ENCODE data around the gene ACMSD. TPM values are rescaled to one million over a fixed set of nuclear protein-coding genes. Genes with fewer than 3 reads are reported as not detected.
"Not testable (repeated sequence)": the region's sequence is repeated elsewhere in the genome, so short reads cannot be mapped to it uniquely, and the experiment has no call there.

The ACMSD gene
- total RNA-seq, 4 donors from 2014 or later = not detected

DNA sequence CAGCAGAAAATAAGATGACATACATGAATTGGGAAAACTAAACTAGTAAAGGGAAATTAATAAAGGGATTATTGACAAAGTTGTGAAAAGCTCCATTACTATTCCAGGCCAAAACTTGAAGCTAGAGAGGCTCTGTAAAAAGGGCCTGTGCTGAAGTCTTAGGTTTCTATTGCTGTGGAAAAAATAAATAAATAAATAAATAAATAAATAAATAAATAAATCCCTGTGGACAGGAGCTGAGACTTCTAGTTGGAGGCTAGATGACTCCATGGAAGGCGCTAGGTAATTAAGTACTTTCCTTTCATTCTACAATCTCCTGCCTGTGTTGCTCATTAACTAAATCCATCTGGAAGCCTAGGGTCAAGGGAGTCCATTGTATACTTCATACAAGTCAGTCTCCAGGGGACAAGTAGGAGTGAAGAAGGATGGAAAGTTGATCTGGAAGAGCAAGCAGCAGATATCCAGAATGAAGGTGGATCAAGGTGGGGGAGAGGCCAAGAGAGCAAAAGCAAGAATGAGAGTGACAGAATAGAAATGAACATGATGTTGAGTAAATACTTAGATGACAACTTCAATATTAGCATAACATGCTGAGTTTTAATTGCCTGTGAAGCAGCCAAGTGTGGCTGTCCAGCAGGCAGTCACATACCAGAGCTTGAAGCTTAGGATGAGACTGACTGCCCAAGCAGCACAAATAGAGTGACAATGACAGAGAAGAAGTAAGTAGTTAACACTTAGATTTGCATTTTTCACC, 54.0 kb downstream of the ACMSD start:
- TF ChIP-seq POLR2AphosphoS5 (IDR thresholded peaks at IDR 0.05) (no peak), POLR2A (IDR thresholded peaks at IDR 0.05) (no peak), EP300 (IDR thresholded peaks at IDR 0.05; ENCODE audit: low read depth) (no peak)
- TF ChIP-seq, protein P1, sequence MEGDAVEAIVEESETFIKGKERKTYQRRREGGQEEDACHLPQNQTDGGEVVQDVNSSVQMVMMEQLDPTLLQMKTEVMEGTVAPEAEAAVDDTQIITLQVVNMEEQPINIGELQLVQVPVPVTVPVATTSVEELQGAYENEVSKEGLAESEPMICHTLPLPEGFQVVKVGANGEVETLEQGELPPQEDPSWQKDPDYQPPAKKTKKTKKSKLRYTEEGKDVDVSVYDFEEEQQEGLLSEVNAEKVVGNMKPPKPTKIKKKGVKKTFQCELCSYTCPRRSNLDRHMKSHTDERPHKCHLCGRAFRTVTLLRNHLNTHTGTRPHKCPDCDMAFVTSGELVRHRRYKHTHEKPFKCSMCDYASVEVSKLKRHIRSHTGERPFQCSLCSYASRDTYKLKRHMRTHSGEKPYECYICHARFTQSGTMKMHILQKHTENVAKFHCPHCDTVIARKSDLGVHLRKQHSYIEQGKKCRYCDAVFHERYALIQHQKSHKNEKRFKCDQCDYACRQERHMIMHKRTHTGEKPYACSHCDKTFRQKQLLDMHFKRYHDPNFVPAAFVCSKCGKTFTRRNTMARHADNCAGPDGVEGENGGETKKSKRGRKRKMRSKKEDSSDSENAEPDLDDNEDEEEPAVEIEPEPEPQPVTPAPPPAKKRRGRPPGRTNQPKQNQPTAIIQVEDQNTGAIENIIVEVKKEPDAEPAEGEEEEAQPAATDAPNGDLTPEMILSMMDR (IDR thresholded peaks at IDR 0.05) = no peak
- intact Hi-C loops (cut with DNase I; ENCODE audit: low total_unique reads) = no loop called here

DNA sequence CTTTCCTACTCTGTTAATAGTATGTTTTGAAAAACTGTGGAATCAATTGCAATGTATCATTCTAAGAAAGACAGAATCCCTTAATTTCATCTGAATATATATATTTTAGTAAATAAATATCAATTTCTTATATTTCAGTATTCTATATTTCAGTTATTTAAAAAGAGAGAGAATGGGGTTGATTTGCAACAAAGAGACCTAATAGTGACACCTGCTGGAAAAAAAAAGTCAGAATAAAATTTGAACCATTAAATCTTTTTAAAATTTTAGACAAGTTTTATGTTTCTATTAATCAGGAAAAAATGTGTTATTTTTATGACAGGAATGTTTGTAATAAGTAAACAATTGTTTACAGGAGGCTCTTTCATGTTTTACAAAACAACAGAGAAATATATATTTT, 59.5 kb downstream of the ACMSD start:
- intact Hi-C loops (cut with DNase I; ENCODE audit: low total_unique reads) (no loop called here), in situ Hi-C loops (cut with MboI; ENCODE audit: low pct_ligation_motif_present in 1 of 4, low pct_unique_long_range_greater_than_20kb in 1 of 4, low sequenced_read_pairs in 3 of 4) (loop anchor here in 3 of 4 donors (25.0 kb wide), 1 partner anchor 436 kb away; no protein-coding TSS in a partner anchor)
- Histone ChIP-seq H3K9me3 (no peaks in the 10 kb centered on the region), H3K4me1 (no peaks in the 10 kb centered on the region), H3K27me3 (no peaks in the 10 kb centered on the region), H3K27ac (no peak overlapping the region), H3K36me3 (no peaks in the 10 kb centered on the region), H3K4me3 (no peak overlapping the region)
- DNase-seq = no peak
- TF ChIP-seq EP300 (IDR thresholded peaks at IDR 0.05; ENCODE audit: low read depth) = no peak
- TF ChIP-seq, protein P1 (IDR thresholded peaks at IDR 0.05) = peak in 4 of 5 experiments; percentile 14 to 30 (median 16)
- TF ChIP-seq POLR2AphosphoS5 (IDR thresholded peaks at IDR 0.05) = no peak

More for the DNA sequence above, 54.0 kb downstream of the ACMSD start:
- DNase-seq = no peak
- Histone ChIP-seq H3K36me3 (no peaks in the 10 kb centered on the region), H3K9me3 (no peaks in the 10 kb centered on the region), H3K4me3 (no peak overlapping the region), H3K4me1 (no peaks in the 10 kb centered on the region), H3K27me3 (no peaks in the 10 kb centered on the region), H3K27ac (no peak overlapping the region)
- 93 to 100% methylated on average over 1 of the region's 1 CpG for WGBS, 2 donors (ENCODE audit: low coverage in 1 of 2)
- in situ Hi-C loops (cut with MboI; ENCODE audit: low pct_ligation_motif_present in 1 of 4, low pct_unique_long_range_greater_than_20kb in 1 of 4, low sequenced_read_pairs in 3 of 4) = loop anchor here in 3 of 4 donors (25.0 kb wide), 1 partner anchor 430 kb away; no protein-coding TSS in a partner anchor

DNA sequence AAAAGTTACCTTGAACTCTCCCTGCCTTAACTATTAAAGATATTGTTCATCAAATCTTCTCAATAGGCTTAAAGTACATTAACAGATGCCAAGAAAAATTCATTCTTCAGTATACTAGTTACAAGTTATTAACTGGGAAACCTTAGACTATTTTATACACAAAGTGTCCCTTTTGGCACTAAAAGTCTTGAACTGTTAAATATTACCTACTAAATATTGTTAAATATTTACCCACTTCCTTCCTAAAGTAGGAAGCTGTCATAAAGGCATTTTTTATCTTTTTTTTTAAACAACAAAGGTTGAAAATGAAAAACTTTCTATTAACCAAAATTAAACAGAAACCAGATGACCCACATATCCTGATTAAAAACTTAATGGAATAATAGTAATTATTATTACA, 60.8 kb downstream of the ACMSD start:
- Histone ChIP-seq H3K27me3 (no peaks in the 10 kb centered on the region), H3K36me3 (no peaks in the 10 kb centered on the region), H3K27ac (no peak overlapping the region), H3K9me3 (no peaks in the 10 kb centered on the region), H3K4me3 (no peak overlapping the region), H3K4me1 (no peaks in the 10 kb centered on the region)
- intact Hi-C loops (cut with DNase I; ENCODE audit: low total_unique reads) (no loop called here), in situ Hi-C loops (cut with MboI; ENCODE audit: low pct_ligation_motif_present in 1 of 4, low pct_unique_long_range_greater_than_20kb in 1 of 4, low sequenced_read_pairs in 3 of 4) (loop anchor here in 3 of 4 donors (25.0 kb wide), 1 partner anchor 437 kb away; no protein-coding TSS in a partner anchor)
- TF ChIP-seq POLR2A (IDR thresholded peaks at IDR 0.05) = no peak
- no peak for TF ChIP-seq POLR2AphosphoS5 (IDR thresholded peaks at IDR 0.05)
- TF ChIP-seq, protein P1 (IDR thresholded peaks at IDR 0.05) = no peak
- no peak for TF ChIP-seq EP300 (IDR thresholded peaks at IDR 0.05; ENCODE audit: low read depth)
- DNase-seq = no peak

DNA sequence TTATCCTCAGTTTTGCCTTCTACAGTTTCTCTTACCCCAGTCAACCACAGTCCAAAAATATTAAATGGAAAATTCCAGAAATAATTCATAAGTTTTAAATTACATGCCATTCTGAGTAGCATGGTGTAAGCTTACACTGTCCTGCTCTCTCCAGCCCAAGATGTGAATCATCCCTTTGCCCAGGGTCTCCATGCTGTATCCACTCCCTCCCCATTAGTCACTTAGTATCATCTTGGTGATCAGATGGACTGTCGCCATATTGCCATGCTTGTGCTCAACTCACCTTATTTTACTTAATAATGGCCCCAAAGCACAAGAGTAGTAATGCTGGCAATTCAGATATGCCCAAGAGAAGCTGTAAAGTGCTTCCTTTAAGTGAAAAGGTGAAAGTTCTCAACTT, 61.7 kb downstream of the ACMSD start:
- Histone ChIP-seq H3K9me3 (no peaks in the 10 kb centered on the region), H3K4me1 (no peaks in the 10 kb centered on the region), H3K27me3 (no peaks in the 10 kb centered on the region), H3K4me3 (no peak overlapping the region), H3K36me3 (no peaks in the 10 kb centered on the region), H3K27ac (no peak overlapping the region)
- intact Hi-C loops (cut with DNase I; ENCODE audit: low total_unique reads) (no loop called here), in situ Hi-C loops (cut with MboI; ENCODE audit: low pct_ligation_motif_present in 1 of 4, low pct_unique_long_range_greater_than_20kb in 1 of 4, low sequenced_read_pairs in 3 of 4) (loop anchor here in 2 of 4 donors (25.0 kb wide), 2 partner anchors 788 to 813 kb away; no protein-coding TSS in a partner anchor)
- WGBS, 2 donors (ENCODE audit: low coverage in 1 of 2) = 100% methylated on average over 1 of the region's 1 CpG
- DNase-seq = no peak
- no peak for TF ChIP-seq EP300 (IDR thresholded peaks at IDR 0.05; ENCODE audit: low read depth)
- no peak for TF ChIP-seq POLR2AphosphoS5 (IDR thresholded peaks at IDR 0.05)
- TF ChIP-seq, protein P1 (IDR thresholded peaks at IDR 0.05) = no peak
- TF ChIP-seq POLR2A (IDR thresholded peaks at IDR 0.05) = no peak

DNA sequence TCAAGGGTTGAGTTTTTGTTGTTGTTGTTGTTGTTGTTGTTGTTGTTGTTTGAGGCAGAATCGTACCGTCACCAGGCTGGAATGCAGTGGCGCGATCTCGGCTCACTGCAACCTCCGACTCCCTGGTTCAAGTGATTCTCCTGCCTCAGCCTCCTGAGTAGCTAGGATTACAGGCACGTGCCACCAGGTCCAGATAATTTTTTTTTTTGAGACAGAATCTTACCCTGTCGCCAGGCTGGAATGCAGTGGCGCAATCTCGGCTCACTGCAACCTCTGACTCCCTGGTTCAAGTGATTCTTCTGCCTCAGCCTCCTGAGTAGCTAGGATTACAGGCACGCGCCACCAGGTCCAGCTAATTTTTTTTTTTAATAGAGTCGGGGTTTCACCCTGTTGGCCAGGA, 65.3 kb downstream of the ACMSD start:
- H3K27ac ChIP-seq; H3K4me3 ChIP-seq; H3K27me3 ChIP-seq; intact Hi-C loops (cut with DNase I; ENCODE audit: low total_unique reads); H3K9me3 ChIP-seq; H3K4me1 ChIP-seq; DNase-seq; H3K36me3 ChIP-seq: not testable (repeated sequence)
- in situ Hi-C loops (cut with MboI; ENCODE audit: low pct_ligation_motif_present in 1 of 4, low pct_unique_long_range_greater_than_20kb in 1 of 4, low sequenced_read_pairs in 3 of 4) = loop anchor here in 2 of 4 donors (25.0 kb wide), 2 partner anchors 791 to 816 kb away; no protein-coding TSS in a partner anchor
- 90 to 100% methylated on average over 2 to 13 of the region's 13 CpGs for WGBS, 2 donors (ENCODE audit: low coverage in 1 of 2)

Measured in transverse colon (tissue), 4 donors.